22Rv1 (cell line): ENCODE results near the gene MEIS2.

Source experiments
- ZFX ChIP-seq: fragments of 450-650 bp; IDR thresholded peaks from 2 replicates; pipeline ENCODE4 v1.6.1; 2017; ENCODE audit warnings: antibody characterized with exemption, borderline replicate concordance
- TF ChIP-seq, protein P1 (sequence below): fragments of 450-650 bp; IDR thresholded peaks from 2 replicates; pipeline ENCODE4 v1.5.1; 2017; ENCODE audit warnings: mild to moderate bottlenecking

DNA sequence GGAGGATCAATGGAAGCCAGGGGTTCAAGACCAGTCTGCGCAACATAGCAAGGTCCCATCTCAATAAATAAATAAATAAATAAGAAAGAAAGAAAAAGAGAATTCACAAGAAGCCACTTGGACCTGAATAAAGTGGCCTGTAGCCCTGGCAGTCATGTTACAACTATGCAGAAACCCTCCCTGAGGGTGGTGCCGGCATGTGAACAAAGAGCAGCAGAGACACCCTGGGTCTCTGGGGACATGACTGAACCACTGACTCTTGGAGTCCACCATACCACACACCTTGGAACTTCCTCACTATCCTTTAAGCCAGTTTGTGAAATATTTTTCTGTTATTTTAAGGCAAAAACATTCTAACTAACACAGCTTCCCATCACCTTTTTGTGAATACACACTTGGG, 93.0 kb downstream of the MEIS2 start:
- TF ChIP-seq, protein P1, sequence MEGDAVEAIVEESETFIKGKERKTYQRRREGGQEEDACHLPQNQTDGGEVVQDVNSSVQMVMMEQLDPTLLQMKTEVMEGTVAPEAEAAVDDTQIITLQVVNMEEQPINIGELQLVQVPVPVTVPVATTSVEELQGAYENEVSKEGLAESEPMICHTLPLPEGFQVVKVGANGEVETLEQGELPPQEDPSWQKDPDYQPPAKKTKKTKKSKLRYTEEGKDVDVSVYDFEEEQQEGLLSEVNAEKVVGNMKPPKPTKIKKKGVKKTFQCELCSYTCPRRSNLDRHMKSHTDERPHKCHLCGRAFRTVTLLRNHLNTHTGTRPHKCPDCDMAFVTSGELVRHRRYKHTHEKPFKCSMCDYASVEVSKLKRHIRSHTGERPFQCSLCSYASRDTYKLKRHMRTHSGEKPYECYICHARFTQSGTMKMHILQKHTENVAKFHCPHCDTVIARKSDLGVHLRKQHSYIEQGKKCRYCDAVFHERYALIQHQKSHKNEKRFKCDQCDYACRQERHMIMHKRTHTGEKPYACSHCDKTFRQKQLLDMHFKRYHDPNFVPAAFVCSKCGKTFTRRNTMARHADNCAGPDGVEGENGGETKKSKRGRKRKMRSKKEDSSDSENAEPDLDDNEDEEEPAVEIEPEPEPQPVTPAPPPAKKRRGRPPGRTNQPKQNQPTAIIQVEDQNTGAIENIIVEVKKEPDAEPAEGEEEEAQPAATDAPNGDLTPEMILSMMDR: no peak
- TF ChIP-seq ZFX: no peak
